BE2C (cell line): ENCODE data around the gene OTUB1.

ENCODE experiments used
- DNase-seq: peaks from one replicate; pipeline ENCODE4 v3.0.0-alpha.2; 2020
- H3K27me3 ChIP-seq: fragments of 250-450 bp; sonication (Bioruptor Pico); 2 replicates; pipeline ENCODE4 v1.5.1; 2020; ENCODE audit warnings: mild to moderate bottlenecking
- H3K36me3 ChIP-seq: fragments of 250-450 bp; sonication (Bioruptor Pico); 2 replicates; pipeline ENCODE4 v1.5.1; 2020; ENCODE audit warnings: mild to moderate bottlenecking
- H3K4me1 ChIP-seq: fragments of 250-450 bp; sonication (Bioruptor Pico); 2 replicates; pipeline ENCODE4 v1.5.1; 2020
- H3K4me3 ChIP-seq: 2 replicates; pipeline ENCODE4 v1.5.1; 2011; ENCODE audit warnings: low read depth, low read length
- H3K9me3 ChIP-seq: fragments of 250-450 bp; sonication (Bioruptor Pico); 2 replicates; pipeline ENCODE4 v1.5.1; 2020
- CTCF ChIP-seq: IDR thresholded peaks from 2 replicates; pipeline ENCODE4 v1.5.1; 2012; ENCODE audit warnings: mild to moderate bottlenecking, low read depth, low read length

OTUB1 gene

GRCh38 chr11:63974259-63975143 lies 11.7 kb upstream of the OTUB1 start, which contains the start of gene COX8A:
TSS of gene COX8A (plus strand) at chr11:63974620. CDS start at chr11:63974681, 61 bp downstream.
- Histone ChIP-seq H3K4me3 (peak within 1 kb of the TSS; percentile 83), H3K4me1 (no peaks in the 10 kb centered on the region), H3K9me3 (no peaks in the 10 kb centered on the region), H3K27me3 (no peaks in the 10 kb centered on the region), H3K36me3 (peaks cover 6% of the 10 kb centered on the region; the same call in 1 of the 2 replicates)
- peak; percentile 92 for DNase-seq
- TF ChIP-seq CTCF: no peak

GRCh38 chr11:63978551-63979239 lies 7.5 kb upstream of the OTUB1 start:
- no peak for DNase-seq
- Histone ChIP-seq H3K27me3 (no peaks in the 10 kb centered on the region), H3K9me3 (no peaks in the 10 kb centered on the region), H3K4me3 (no peak overlapping the region), H3K36me3 (peaks cover 6% of the 10 kb centered on the region; the same call in 1 of the 2 replicates), H3K4me1 (no peaks in the 10 kb centered on the region)
- no peak for TF ChIP-seq CTCF

- Histone ChIP-seq H3K27me3 (no peaks in the 10 kb centered on the region), H3K9me3 (no peaks in the 10 kb centered on the region), H3K4me1 (no peaks in the 10 kb centered on the region), H3K4me3 (no peak overlapping the region), H3K36me3 (peaks cover 6% of the 10 kb centered on the region; the same call in 1 of the 2 replicates)
- TF ChIP-seq CTCF: no peak
- no peak for DNase-seq
Measured at GRCh38 chr11:63979426-63979825, 6.8 kb upstream of the OTUB1 start.

- DNase-seq: no peak
- no peaks in the 10 kb centered on the region; the same call in 1 of the 2 replicates for H3K36me3 ChIP-seq
- H3K9me3 ChIP-seq: no peaks in the 10 kb centered on the region
- H3K4me1 ChIP-seq: no peaks in the 10 kb centered on the region
- peak overlapping the region; percentile 66 for H3K4me3 ChIP-seq
- no peaks in the 10 kb centered on the region for H3K27me3 ChIP-seq
- no peak for TF ChIP-seq CTCF
Measured at GRCh38 chr11:63985812-63986155, 454 bp upstream of the OTUB1 start.

- Histone ChIP-seq H3K9me3 (no peaks in the 10 kb centered on the region), H3K36me3 (no peaks in the 10 kb centered on the region; the same call in 1 of the 2 replicates), H3K4me1 (no peaks in the 10 kb centered on the region), H3K4me3 (peak overlapping the region; percentile 66), H3K27me3 (no peaks in the 10 kb centered on the region)
- DNase-seq: no peak
- no peak for TF ChIP-seq CTCF
Measured at GRCh38 chr11:63986932-63987513, 785 bp downstream of the OTUB1 start.
